AG09319 (cell line): ENCODE results near the gene GET3.
A peak's percentile ranks its signal among the peaks of the same experiment; 100 is the strongest.
"Not testable (repeated sequence)": the region's sequence is repeated elsewhere in the genome, so short reads cannot be mapped to it uniquely, and the experiment has no call there.

ENCODE experiments used
- DNase-seq: peaks from one replicate; pipeline ENCODE4 v3.0.0-alpha.2; 2010; ENCODE audit warnings: low read depth; ENCODE audit errors: extremely low read depth
- TF ChIP-seq, protein P1 (sequence below): IDR thresholded peaks from 2 replicates; pipeline ENCODE4 v1.5.1; 2011; ENCODE audit warnings: low read depth, mild to moderate bottlenecking, inconsistent platforms, low read length, moderate library complexity

The GET3 gene

GRCh38 chr19:12720296-12720695 lies 17.0 kb upstream of the GET3 start:
- DNase-seq: no peak
- TF ChIP-seq, protein P1, sequence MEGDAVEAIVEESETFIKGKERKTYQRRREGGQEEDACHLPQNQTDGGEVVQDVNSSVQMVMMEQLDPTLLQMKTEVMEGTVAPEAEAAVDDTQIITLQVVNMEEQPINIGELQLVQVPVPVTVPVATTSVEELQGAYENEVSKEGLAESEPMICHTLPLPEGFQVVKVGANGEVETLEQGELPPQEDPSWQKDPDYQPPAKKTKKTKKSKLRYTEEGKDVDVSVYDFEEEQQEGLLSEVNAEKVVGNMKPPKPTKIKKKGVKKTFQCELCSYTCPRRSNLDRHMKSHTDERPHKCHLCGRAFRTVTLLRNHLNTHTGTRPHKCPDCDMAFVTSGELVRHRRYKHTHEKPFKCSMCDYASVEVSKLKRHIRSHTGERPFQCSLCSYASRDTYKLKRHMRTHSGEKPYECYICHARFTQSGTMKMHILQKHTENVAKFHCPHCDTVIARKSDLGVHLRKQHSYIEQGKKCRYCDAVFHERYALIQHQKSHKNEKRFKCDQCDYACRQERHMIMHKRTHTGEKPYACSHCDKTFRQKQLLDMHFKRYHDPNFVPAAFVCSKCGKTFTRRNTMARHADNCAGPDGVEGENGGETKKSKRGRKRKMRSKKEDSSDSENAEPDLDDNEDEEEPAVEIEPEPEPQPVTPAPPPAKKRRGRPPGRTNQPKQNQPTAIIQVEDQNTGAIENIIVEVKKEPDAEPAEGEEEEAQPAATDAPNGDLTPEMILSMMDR: no peak

GRCh38 chr19:12720851-12721655 lies 16.2 kb upstream of the GET3 start:
- DNase-seq: no peak

GRCh38 chr19:12721656-12722565 lies 15.4 kb upstream of the GET3 start:
- TF ChIP-seq, protein P1: no peak
- DNase-seq: peak; percentile 43

More at GRCh38 chr19:12720851-12721655, 16.2 kb upstream of the GET3 start:
- TF ChIP-seq, protein P1: no peak

- TF ChIP-seq, protein P1: no peak
- DNase-seq: peak; percentile 97
These were observed 14.5 kb upstream of the GET3 start for GRCh38 chr19:12722566-12723380.

- DNase-seq: no peak
- TF ChIP-seq, protein P1: no peak
These were observed 14.0 kb upstream of the GET3 start for GRCh38 chr19:12723381-12723640.

GRCh38 chr19:12723641-12724426 lies 13.5 kb upstream of the GET3 start, which contains the start of gene TNPO2:
TNPO2 (minus strand) TSS chr19:12723932; CDS start chr19:12720977, 2,955 bp downstream.
- DNase-seq: no peak
- TF ChIP-seq, protein P1: no peak

GRCh38 chr19:12725612-12726011 lies 11.7 kb upstream of the GET3 start:
- DNase-seq: not testable (repeated sequence)
